ENCODE measurements around the gene TBCCD1.

DNA sequence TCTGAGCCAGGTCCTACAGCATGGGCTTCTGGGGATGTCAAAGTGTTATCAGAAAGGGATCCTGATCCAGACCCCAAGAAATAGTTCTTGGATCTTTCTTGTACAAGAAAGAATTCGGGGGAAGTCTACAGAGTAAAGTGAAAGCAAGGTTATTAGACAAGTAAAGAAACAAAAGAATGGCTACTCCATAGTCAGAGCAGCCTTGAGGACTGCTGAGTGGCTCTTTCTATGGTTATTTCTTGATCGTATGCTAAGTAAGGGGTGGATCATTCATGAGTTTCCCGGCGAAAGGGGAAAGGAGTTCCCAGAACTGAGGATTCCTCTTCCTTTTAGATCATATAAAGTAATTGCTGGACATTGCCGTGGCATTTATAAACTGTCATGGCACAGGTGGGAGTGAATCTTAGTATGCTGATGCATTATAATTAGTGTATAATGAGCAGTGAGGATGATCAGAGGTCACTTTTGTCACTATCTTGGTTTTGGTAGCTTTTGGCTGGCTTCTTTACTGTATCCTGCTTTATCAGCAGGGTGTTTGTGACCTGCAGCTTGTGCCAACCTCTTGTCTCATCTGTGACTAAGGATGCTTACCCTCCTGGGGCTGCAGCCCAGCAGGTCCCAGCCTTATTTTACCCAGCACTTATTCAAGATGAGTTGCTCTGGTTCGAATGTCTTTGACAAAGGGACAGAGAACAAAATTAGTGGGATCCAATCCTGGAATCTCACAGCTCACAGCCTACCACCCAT is 64.0 kb downstream of the TBCCD1 start:
- TF ChIP-seq CTCF (IDR thresholded peaks at IDR 0.05; ENCODE audit: poor library complexity) = no peak
- TF ChIP-seq EZH2phosphoT487 (IDR thresholded peaks at IDR 0.05; ENCODE audit: low read depth, severe bottlenecking, unreplicated experiment) = no peak
